ENCODE measurements around the gene PCIF1.

- TF ChIP-seq POLR2A (IDR thresholded peaks at IDR 0.05) (no peak), CTCF (IDR thresholded peaks at IDR 0.05 in 4 of 5, conservative IDR thresholded peaks at IDR 0.05 in 1 of 5) (no peak)
These were observed 28.9 kb upstream of the PCIF1 start for GRCh38 chr20:45905505-45906079.

Measured in gastrocnemius medialis (tissue), 4 donors.